Left lung (tissue), 10 donors: Measurements from ENCODE around the gene PHEX. TPM values are rescaled to one million over a fixed set of nuclear protein-coding genes. Genes with fewer than 3 reads are reported as not detected.

Source experiments
- ATAC-seq: fragments of 200-7000 bp; cut with Tn5 transposase; one replicate; pipeline ENCODE4 v1.9.1; 2020; ENCODE audit warnings: moderate library complexity
- DNase-seq, 4 donors: peaks; one replicate each; pipeline ENCODE4 v3.0.0-alpha.2; 2013 to 2020
- H3K27ac ChIP-seq, 2 donors: fragments of 200-600 bp; sonication (generic) in 1 of 2; one replicate each; pipeline versions ENCODE4 v1.5.0 to v1.8.0; 2020 to 2021
- H3K27me3 ChIP-seq, 2 donors: fragments of 200-600 bp; sonication (generic) in 1 of 2; one replicate each; pipeline versions ENCODE4 v1.5.0 to v1.8.0; 2020 to 2021
- H3K36me3 ChIP-seq, 2 donors: fragments of 200-600 bp; sonication (generic) in 1 of 2; one replicate each; pipeline versions ENCODE4 v1.5.0 to v1.8.0; 2020 to 2021
- H3K4me1 ChIP-seq, 2 donors: fragments of 200-600 bp; one replicate each; pipeline ENCODE4 v1.8.0; 2021
- H3K4me3 ChIP-seq, 2 donors: fragments of 200-600 bp; sonication (generic) in 1 of 2; one replicate each; pipeline versions ENCODE4 v1.5.0 to v1.8.0; 2020 to 2021; ENCODE audit warnings: mild to moderate bottlenecking in 1 of 2
- H3K9me3 ChIP-seq, 2 donors: fragments of 200-600 bp; sonication (generic) in 1 of 2; one replicate each; pipeline versions ENCODE4 v1.5.0 to v1.8.0; 2020 to 2021
- intact Hi-C, 2 donors: fragments of 100-400 bp; cut with DNase I; formaldehyde crosslinking; loops; one replicate each; pipeline versions ENCODE4 v1.11.2 to v1.14.2; 2022
- polyA plus RNA-seq, 6 donors: library from polyadenylated mRNA; unstranded; fragments of 120-200 nt; gene quantifications; one replicate each; pipeline ENCODE4 v1.2.1, GENCODE V29; 2013; ENCODE audit not compliant: insufficient read length in 6 of 6
- total RNA-seq, 2 donors: library from RNA; stranded (reverse); fragmentation: NEBNext Ultra II Directional; extraction: Animal tissue kit (Norgen Biotek cat#: 25700); gene quantifications; one replicate each; pipeline ENCODE4 v1.2.1, GENCODE V29; 2021
- TF ChIP-seq, protein P1 (sequence below), 2 donors: fragments of 200-600 bp; sonication (generic) in 1 of 2; IDR thresholded peaks; one replicate each; pipeline versions ENCODE4 v1.5.0 to v1.8.0; 2021; ENCODE audit warnings: antibody characterized with exemption in 2 of 2
- donor health status: DM: no; HTN: yes; CAD: no.
- donor health status: DM: no; HTN: no; CAD: no.

PHEX gene
- total and polyA plus RNA-seq, 8 donors: 4.2 to 21.6 (median 8.5) TPM

DNA sequence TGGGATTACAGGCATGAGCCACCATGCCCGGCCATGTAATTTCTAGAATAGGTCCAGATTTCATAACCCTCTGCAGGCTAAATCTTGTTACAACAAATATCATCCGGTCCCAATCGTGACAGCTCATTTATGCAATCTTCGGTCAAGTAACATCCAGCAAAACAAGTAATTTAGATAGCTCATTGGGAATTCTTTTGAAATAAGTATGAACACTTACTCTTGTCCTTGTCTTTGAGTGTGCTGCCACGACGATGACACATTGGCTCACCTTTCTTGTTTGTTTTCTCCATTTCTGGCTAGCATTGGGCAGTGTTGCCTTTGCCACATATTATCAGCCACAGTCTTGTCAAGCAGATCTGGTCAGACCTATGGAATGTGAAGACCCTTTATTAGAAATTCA, 92.0 kb downstream of the PHEX start:
- Histone ChIP-seq H3K4me3 (no peak overlapping the region), H3K36me3 (no peaks in the 10 kb centered on the region), H3K27me3 (no peaks in the 10 kb centered on the region), H3K27ac (no peak overlapping the region), H3K9me3 (no peaks in the 10 kb centered on the region), H3K4me1 (no peaks in the 10 kb centered on the region)
- DNase-seq (no peak), ATAC-seq (peak; percentile 18)
- intact Hi-C loops: no loop called here
- TF ChIP-seq, protein P1, sequence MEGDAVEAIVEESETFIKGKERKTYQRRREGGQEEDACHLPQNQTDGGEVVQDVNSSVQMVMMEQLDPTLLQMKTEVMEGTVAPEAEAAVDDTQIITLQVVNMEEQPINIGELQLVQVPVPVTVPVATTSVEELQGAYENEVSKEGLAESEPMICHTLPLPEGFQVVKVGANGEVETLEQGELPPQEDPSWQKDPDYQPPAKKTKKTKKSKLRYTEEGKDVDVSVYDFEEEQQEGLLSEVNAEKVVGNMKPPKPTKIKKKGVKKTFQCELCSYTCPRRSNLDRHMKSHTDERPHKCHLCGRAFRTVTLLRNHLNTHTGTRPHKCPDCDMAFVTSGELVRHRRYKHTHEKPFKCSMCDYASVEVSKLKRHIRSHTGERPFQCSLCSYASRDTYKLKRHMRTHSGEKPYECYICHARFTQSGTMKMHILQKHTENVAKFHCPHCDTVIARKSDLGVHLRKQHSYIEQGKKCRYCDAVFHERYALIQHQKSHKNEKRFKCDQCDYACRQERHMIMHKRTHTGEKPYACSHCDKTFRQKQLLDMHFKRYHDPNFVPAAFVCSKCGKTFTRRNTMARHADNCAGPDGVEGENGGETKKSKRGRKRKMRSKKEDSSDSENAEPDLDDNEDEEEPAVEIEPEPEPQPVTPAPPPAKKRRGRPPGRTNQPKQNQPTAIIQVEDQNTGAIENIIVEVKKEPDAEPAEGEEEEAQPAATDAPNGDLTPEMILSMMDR (IDR thresholded peaks at IDR 0.05): no peak

DNA sequence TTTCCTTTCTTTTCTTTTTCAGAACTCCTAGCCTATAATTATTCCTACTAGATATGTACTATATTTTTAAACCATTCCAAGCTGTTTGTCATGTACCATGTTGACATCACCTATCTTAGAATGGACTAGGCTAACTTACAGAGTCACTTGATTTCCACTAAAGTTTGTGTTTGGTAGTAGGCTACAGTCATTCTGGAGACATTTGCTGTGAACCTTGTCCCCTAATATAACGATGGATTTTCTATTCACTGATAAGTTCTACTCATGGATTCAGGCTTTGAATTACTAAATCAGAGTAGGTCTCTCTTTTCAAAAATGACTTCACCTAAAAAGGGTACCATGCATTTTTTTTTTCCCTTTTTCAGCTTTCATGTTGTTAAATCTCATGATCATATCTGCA, 93.4 kb downstream of the PHEX start:
- H3K27me3 ChIP-seq: no peaks in the 10 kb centered on the region
- H3K27ac ChIP-seq: no peak overlapping the region
- no peak for DNase-seq
- no peaks in the 10 kb centered on the region for H3K4me1 ChIP-seq
- TF ChIP-seq, protein P1 (IDR thresholded peaks at IDR 0.05): no peak
- intact Hi-C loops: no loop called here
- H3K36me3 ChIP-seq: no peaks in the 10 kb centered on the region
- H3K9me3 ChIP-seq: no peaks in the 10 kb centered on the region
- no peak overlapping the region for H3K4me3 ChIP-seq
- no peak for ATAC-seq

DNA sequence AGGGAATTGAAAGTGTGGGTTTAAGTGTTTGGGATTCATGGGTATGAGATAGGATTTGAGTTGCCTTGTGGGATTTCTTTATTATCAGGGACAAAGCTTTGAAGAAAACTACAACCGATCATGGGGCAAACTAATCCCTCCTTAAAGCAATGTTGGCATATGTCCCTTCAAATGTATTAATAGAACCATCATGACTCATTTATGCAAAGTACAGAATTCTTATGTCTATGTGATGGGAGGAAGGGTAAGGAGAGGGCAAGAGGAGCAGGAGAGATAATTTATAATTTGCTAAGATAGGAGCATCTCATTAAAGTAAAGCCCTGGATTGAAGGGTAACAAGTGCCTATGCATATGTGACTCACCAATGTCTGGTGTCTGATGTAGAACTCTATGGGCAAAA, 94.2 kb downstream of the PHEX start:
- H3K4me1 ChIP-seq: no peaks in the 10 kb centered on the region
- H3K9me3 ChIP-seq: no peaks in the 10 kb centered on the region
- H3K36me3 ChIP-seq: no peaks in the 10 kb centered on the region
- TF ChIP-seq, protein P1 (IDR thresholded peaks at IDR 0.05): no peak
- no peak overlapping the region for H3K27ac ChIP-seq
- no peaks in the 10 kb centered on the region for H3K27me3 ChIP-seq
- intact Hi-C loops: no loop called here
- no peak for DNase-seq
- no peak overlapping the region for H3K4me3 ChIP-seq
- no peak for ATAC-seq

DNA sequence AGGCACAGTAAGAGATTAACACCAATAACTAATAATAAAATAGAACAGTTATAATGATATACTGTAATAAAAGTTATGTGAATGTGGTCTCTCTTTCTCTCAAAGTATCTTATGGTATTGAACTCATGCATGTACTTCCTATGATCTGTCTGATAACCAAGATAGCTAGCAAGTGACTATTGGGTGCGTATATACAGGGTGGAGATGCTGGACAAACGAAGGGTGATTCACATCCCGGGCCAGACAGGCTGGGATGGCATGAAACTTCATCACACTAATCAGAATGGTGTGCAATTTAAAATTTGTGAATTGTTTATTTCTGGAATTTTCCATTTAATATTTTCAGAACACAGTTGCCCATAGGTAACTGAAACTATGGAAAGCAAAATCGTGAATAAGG, 96.8 kb downstream of the PHEX start:
- no peaks in the 10 kb centered on the region for H3K36me3 ChIP-seq
- intact Hi-C loops: no loop called here
- no peak overlapping the region for H3K27ac ChIP-seq
- DNase-seq (no peak), ATAC-seq (no peak)
- H3K4me3 ChIP-seq: no peak overlapping the region
- no peaks in the 10 kb centered on the region for H3K27me3 ChIP-seq
- no peaks in the 10 kb centered on the region for H3K4me1 ChIP-seq
- TF ChIP-seq, protein P1 (IDR thresholded peaks at IDR 0.05): no peak
- no peaks in the 10 kb centered on the region for H3K9me3 ChIP-seq

DNA sequence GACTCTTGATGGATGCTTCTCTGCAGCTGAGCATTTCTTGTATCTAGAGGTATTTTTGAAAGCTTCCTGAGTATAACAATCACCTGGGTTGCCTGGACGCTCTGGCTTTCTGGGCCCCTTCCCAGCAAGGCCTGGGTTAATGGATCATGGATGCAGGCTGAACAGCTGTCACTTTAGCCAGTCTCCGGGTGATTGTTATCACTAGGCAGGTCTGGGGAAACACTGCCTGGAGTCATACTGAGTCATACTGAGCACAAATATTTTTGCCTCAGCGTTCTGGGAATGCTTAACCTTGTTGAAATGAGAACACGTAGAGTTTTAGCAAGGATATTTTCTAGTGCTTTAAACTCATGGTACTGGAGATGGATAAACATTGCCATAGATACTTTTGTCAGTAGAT, 102.6 kb downstream of the PHEX start:
- intact Hi-C loops: no loop called here
- TF ChIP-seq, protein P1 (IDR thresholded peaks at IDR 0.05): no peak
- peak; percentile 69 for ATAC-seq

More for the DNA sequence above, 102.6 kb downstream of the PHEX start:
- Histone ChIP-seq H3K27me3 (no peaks in the 10 kb centered on the region), H3K4me3 (no peak overlapping the region), H3K27ac (no peak overlapping the region), H3K36me3 (no peaks in the 10 kb centered on the region), H3K9me3 (no peaks in the 10 kb centered on the region), H3K4me1 (no peaks in the 10 kb centered on the region)
- DNase-seq: no peak
